Gastrocnemius medialis (tissue), 4 donors: ENCODE measurements around the gene ZMYND12. TPM values are rescaled to one million over a fixed set of nuclear protein-coding genes. Genes with fewer than 3 reads are reported as not detected.

Source experiments
- ATAC-seq, 2 donors: fragments of 150-250 bp; one replicate each; pipeline ENCODE4 v1.9.1; 2016
- DNase-seq, 2 donors: peaks; one replicate each; pipeline ENCODE4 v3.0.0-alpha.2; 2019
- H3K27ac ChIP-seq, 4 donors: fragments of 200-600 bp; sonication (generic); 1 replicate in 1 of 4; 2 replicates in 3 of 4; pipeline ENCODE4 v1.5.1; 2016 to 2018; ENCODE audit warnings: mild to moderate bottlenecking in 2 of 4, moderate library complexity in 1 of 4
- H3K27me3 ChIP-seq, 3 donors: fragments of 200-600 bp; sonication (generic) in 2 of 3; 1 replicate in 1 of 3; 2 replicates in 2 of 3; pipeline versions ENCODE4 v1.5.1 to v1.6.0; 2016 to 2019; ENCODE audit warnings: mild to moderate bottlenecking in 1 of 3, moderate library complexity in 1 of 3
- H3K36me3 ChIP-seq, 2 donors: fragments of 200-600 bp; sonication (generic) in 1 of 2; one replicate each; pipeline ENCODE4 v1.5.1; 2017 to 2018
- H3K4me1 ChIP-seq, 2 donors: fragments of 200-600 bp; sonication (generic) in 1 of 2; one replicate each; pipeline ENCODE4 v1.5.1; 2016 to 2017; ENCODE audit warnings: mild to moderate bottlenecking in 2 of 2
- H3K4me3 ChIP-seq, 4 donors: fragments of 200-600 bp; sonication (generic) in 3 of 4; 1 replicate in 1 of 4; 2 replicates in 3 of 4; pipeline ENCODE4 v1.5.1; 2016 to 2019; ENCODE audit warnings: mild to moderate bottlenecking in 2 of 4
- H3K9me3 ChIP-seq, 3 donors: fragments of 200-600 bp; sonication (generic) in 2 of 3; 1 replicate in 1 of 3; 2 replicates in 2 of 3; pipeline ENCODE4 v1.5.1; 2016 to 2019
- POLR2A ChIP-seq, 2 donors: fragments of 450-650 bp; IDR thresholded peaks; one replicate each; pipeline ENCODE4 v1.6.1; 2017; ENCODE audit warnings: antibody characterized with exemption in 2 of 2, mild to moderate bottlenecking in 2 of 2, moderate library complexity in 2 of 2
- in situ Hi-C, 4 donors: fragments of 200-750 bp; cut with MboI; loops; one replicate each; pipeline versions ENCODE4 v1.15.0 to v1.8.0; 2017; ENCODE audit warnings: low sequenced_read_pairs in 4 of 4
- intact Hi-C: fragments of 100-400 bp; cut with DNase I; formaldehyde crosslinking; loops from one replicate; pipeline ENCODE4 v1.15.1; 2023; ENCODE audit warnings: low total_unique reads
- total RNA-seq, 4 donors: library from RNA; depleted of rRNA; stranded (reverse); fragments of >200 nt; gene quantifications; one replicate each; pipeline versions ENCODE4 v1.1.0 to v1.2.3, GENCODE V29; 2016
- TF ChIP-seq, protein P1 (sequence below), 5 experiments: fragments of 450-650 bp in 3 of 5; fragments of 200-600 bp in 2 of 5; sonication (generic) in 2 of 5; IDR thresholded peaks in 4 of 5; conservative IDR thresholded peaks in 1 of 5; 1 replicate in 4 of 5; 2 replicates in 1 of 5; pipeline ENCODE4 v1.5.1; 2016 to 2019; ENCODE audit warnings: antibody characterized with exemption in 5 of 5, mild to moderate bottlenecking in 3 of 5, moderate library complexity in 3 of 5

Gene ZMYND12
- total RNA-seq, 4 donors from 2014 or later: 0.80 to 1.0 TPM; not detected in 2

DNA sequence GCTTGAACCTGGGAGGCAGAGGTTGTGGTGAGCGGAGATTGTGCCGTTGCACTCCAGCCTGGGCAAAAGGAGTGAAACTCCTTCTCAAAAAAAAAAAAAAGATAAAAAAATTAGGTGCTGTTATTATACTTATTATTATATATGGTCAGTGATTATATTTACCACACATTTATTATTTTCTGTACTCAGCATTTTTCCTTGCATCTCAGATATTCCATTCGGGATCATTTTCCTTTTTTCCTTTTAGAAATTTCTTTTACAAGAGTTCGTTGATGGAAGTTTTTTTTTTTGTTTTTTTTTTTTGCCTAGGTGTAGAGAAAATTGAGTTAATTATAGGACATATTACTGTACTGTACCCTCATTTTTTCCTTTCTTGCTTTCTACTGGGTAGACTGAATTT, 20.8 kb upstream of the ZMYND12 start:
- TF ChIP-seq, protein P1, sequence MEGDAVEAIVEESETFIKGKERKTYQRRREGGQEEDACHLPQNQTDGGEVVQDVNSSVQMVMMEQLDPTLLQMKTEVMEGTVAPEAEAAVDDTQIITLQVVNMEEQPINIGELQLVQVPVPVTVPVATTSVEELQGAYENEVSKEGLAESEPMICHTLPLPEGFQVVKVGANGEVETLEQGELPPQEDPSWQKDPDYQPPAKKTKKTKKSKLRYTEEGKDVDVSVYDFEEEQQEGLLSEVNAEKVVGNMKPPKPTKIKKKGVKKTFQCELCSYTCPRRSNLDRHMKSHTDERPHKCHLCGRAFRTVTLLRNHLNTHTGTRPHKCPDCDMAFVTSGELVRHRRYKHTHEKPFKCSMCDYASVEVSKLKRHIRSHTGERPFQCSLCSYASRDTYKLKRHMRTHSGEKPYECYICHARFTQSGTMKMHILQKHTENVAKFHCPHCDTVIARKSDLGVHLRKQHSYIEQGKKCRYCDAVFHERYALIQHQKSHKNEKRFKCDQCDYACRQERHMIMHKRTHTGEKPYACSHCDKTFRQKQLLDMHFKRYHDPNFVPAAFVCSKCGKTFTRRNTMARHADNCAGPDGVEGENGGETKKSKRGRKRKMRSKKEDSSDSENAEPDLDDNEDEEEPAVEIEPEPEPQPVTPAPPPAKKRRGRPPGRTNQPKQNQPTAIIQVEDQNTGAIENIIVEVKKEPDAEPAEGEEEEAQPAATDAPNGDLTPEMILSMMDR (IDR thresholded peaks at IDR 0.05 in 4 of 5, conservative IDR thresholded peaks at IDR 0.05 in 1 of 5): no peak
- TF ChIP-seq POLR2A (IDR thresholded peaks at IDR 0.05): no peak
- Histone ChIP-seq H3K36me3 (no peaks in the 10 kb centered on the region), H3K4me1 (no peaks in the 10 kb centered on the region), H3K27ac (no peak overlapping the region), H3K4me3 (no peak overlapping the region), H3K27me3 (no peaks in the 10 kb centered on the region), H3K9me3 (no peaks in the 10 kb centered on the region)
- in situ Hi-C loops: no loop called here
- intact Hi-C loops: no loop called here
- DNase-seq: no peak
- no peak for ATAC-seq

- ATAC-seq: no peak
Observed at GRCh38 chr1:42469727-42470126, 13.9 kb upstream of the ZMYND12 start.

GRCh38 chr1:42466030-42466429, 10.2 kb upstream of the ZMYND12 start:
- DNase-seq (no peak), ATAC-seq (no peak)
- H3K36me3 ChIP-seq: peaks cover 0 to 3% of the 10 kb centered on the region in 2 donors
- no peaks in the 10 kb centered on the region for H3K9me3 ChIP-seq
- TF ChIP-seq POLR2A (IDR thresholded peaks at IDR 0.05): no peak
- TF ChIP-seq, protein P1 (IDR thresholded peaks at IDR 0.05 in 4 of 5, conservative IDR thresholded peaks at IDR 0.05 in 1 of 5): no peak
- intact Hi-C loops (loop anchor here (10.0 kb wide), 1 partner anchor 219 kb away; the partner anchor contains the start of gene YBX1), in situ Hi-C loops (no loop called here)
- peaks cover 14 to 16% of the 10 kb centered on the region in 2 donors for H3K4me1 ChIP-seq
- no peak overlapping the region for H3K27ac ChIP-seq
- no peaks in the 10 kb centered on the region for H3K27me3 ChIP-seq
- H3K4me3 ChIP-seq: no peak overlapping the region

More at GRCh38 chr1:42469727-42470126, 13.9 kb upstream of the ZMYND12 start:
- in situ Hi-C loops: no loop called here
- no peaks in the 10 kb centered on the region for H3K36me3 ChIP-seq
- no peak overlapping the region for H3K27ac ChIP-seq
- no peaks in the 10 kb centered on the region for H3K9me3 ChIP-seq
- H3K27me3 ChIP-seq: no peaks in the 10 kb centered on the region
- intact Hi-C loops: loop anchor here (10.0 kb wide), 1 partner anchor 215 kb away; the partner anchor contains the start of gene YBX1
- H3K4me3 ChIP-seq: no peak overlapping the region
- H3K4me1 ChIP-seq: no peaks in the 10 kb centered on the region
- TF ChIP-seq, protein P1 (IDR thresholded peaks at IDR 0.05 in 4 of 5, conservative IDR thresholded peaks at IDR 0.05 in 1 of 5): no peak
- no peak for TF ChIP-seq POLR2A (IDR thresholded peaks at IDR 0.05)
- DNase-seq: no peak

- no peak overlapping the region for H3K27ac ChIP-seq
- no peaks in the 10 kb centered on the region for H3K27me3 ChIP-seq
- intact Hi-C loops (loop anchor here (1.0 to 10.0 kb wide), 5 partner anchors 121 to 353 kb away; partner anchors contain the start of genes C1orf50, ERMAP, P3H1 and PPIH), in situ Hi-C loops (no loop called here)
- no peaks in the 10 kb centered on the region for H3K9me3 ChIP-seq
- peaks cover 14 to 16% of the 10 kb centered on the region in 2 donors for H3K4me1 ChIP-seq
- DNase-seq: no peak
- TF ChIP-seq, protein P1 (IDR thresholded peaks at IDR 0.05 in 4 of 5, conservative IDR thresholded peaks at IDR 0.05 in 1 of 5): no peak
- no peak for TF ChIP-seq POLR2A (IDR thresholded peaks at IDR 0.05)
- peaks cover 0 to 24% of the 10 kb centered on the region in 2 donors for H3K36me3 ChIP-seq
- ATAC-seq: no peak
- H3K4me3 ChIP-seq: peak overlapping the region in 3 of 4 donors; percentile 67 to 79 (median 73)
Observed at GRCh38 chr1:42463921-42464320, 8.1 kb upstream of the ZMYND12 start.
